ENCODE data around the gene GALNT2. TPM values are rescaled to one million over a fixed set of nuclear protein-coding genes. Genes with fewer than 3 reads are reported as not detected.
A peak's percentile ranks its signal among the peaks of the same experiment; 100 is the strongest.

GALNT2 gene
- total and polyA plus RNA-seq, 3 experiments from 2014 or later, result 15.7 to 69.0 (median 65.6) TPM

GRCh38 chr1:230265200-230266115, 198.4 kb downstream of the GALNT2 start:
- Mint-ChIP-seq H3K27ac (no peak overlapping the region), H3K4me3 (no peak overlapping the region), H3K9me3 (no peaks in the 10 kb centered on the region), H3K36me3 (peaks cover 0 to 72% (median 18%) of the 10 kb centered on the region in 3 donors), H3K4me1 (peaks cover 5 to 15% (median 7%) of the 10 kb centered on the region in 3 donors), H3K27me3 (no peaks in the 10 kb centered on the region)
- Histone ChIP-seq H3K27ac (ENCODE audit: low read depth, low read length) (no peak overlapping the region), H3K4me1 (ENCODE audit: insufficient read depth, low read length) (peaks cover 5% of the 10 kb centered on the region), H3K9me3 (ENCODE audit: low read length) (no peaks in the 10 kb centered on the region), H3K4me3 (ENCODE audit: low read length) (no peak overlapping the region), H3K27me3 (ENCODE audit: insufficient read depth, low read length, poor library complexity, severe bottlenecking) (no peaks in the 10 kb centered on the region), H3K36me3 (ENCODE audit: insufficient read depth, low read length) (peaks cover 22% of the 10 kb centered on the region)
- DNase-seq, result no peak
- ChIA-PET CTCF (no interaction called here), POLR2A (interaction anchor here (0.9 kb wide), 1 partner anchor 38 kb away, joined by 3 read pairs; no protein-coding TSS in a partner anchor)

GRCh38 chr1:230266456-230266855, 199.4 kb downstream of the GALNT2 start:
- no peaks in the 10 kb centered on the region for H3K27me3 ChIP-seq (ENCODE audit: insufficient read depth, low read length, poor library complexity, severe bottlenecking)
- H3K4me1 Mint-ChIP-seq, result peaks cover 14 to 25% (median 17%) of the 10 kb centered on the region in 3 donors
- H3K9me3 Mint-ChIP-seq, result no peaks in the 10 kb centered on the region
- no peak for DNase-seq
- H3K27me3 Mint-ChIP-seq, result no peaks in the 10 kb centered on the region
- ChIA-PET POLR2A (interaction anchor here (0.9 kb wide), 1 partner anchor 39 kb away, joined by 3 read pairs; no protein-coding TSS in a partner anchor), CTCF (no interaction called here)
- peaks cover 22% of the 10 kb centered on the region for H3K36me3 ChIP-seq (ENCODE audit: insufficient read depth, low read length)
- H3K4me3 Mint-ChIP-seq, result no peak overlapping the region
- H3K36me3 Mint-ChIP-seq, result peaks cover 0 to 72% (median 18%) of the 10 kb centered on the region in 3 donors
- peaks cover 11% of the 10 kb centered on the region for H3K4me1 ChIP-seq (ENCODE audit: insufficient read depth, low read length)
- H3K27ac ChIP-seq (ENCODE audit: low read depth, low read length), result no peak overlapping the region
- H3K4me3 ChIP-seq (ENCODE audit: low read length), result no peak overlapping the region
- H3K27ac Mint-ChIP-seq, result no peak overlapping the region
- H3K9me3 ChIP-seq (ENCODE audit: low read length), result no peaks in the 10 kb centered on the region

- H3K4me1 Mint-ChIP-seq, result peaks cover 17 to 25% (median 19%) of the 10 kb centered on the region in 3 donors
- H3K9me3 ChIP-seq (ENCODE audit: low read length), result no peaks in the 10 kb centered on the region
- no peaks in the 10 kb centered on the region for H3K27me3 Mint-ChIP-seq
- no peak overlapping the region for H3K27ac ChIP-seq (ENCODE audit: low read depth, low read length)
- ChIA-PET CTCF (interaction anchor here (0.9 kb wide), 1 partner anchor 16 kb away, joined by 3 read pairs; no protein-coding TSS in a partner anchor), POLR2A (no interaction called here)
- peaks cover 0 to 63% (median 17%) of the 10 kb centered on the region in 3 donors for H3K36me3 Mint-ChIP-seq
- peak overlapping the region in 1 of 8 donors; percentile 14 for H3K27ac Mint-ChIP-seq
- H3K4me1 ChIP-seq (ENCODE audit: insufficient read depth, low read length), result peaks cover 11% of the 10 kb centered on the region
- no peaks in the 10 kb centered on the region for H3K9me3 Mint-ChIP-seq
- H3K36me3 ChIP-seq (ENCODE audit: insufficient read depth, low read length), result peaks cover 22% of the 10 kb centered on the region
- H3K4me3 ChIP-seq (ENCODE audit: low read length), result no peak overlapping the region
- no peak for DNase-seq
- H3K27me3 ChIP-seq (ENCODE audit: insufficient read depth, low read length, poor library complexity, severe bottlenecking), result no peaks in the 10 kb centered on the region
- no peak overlapping the region for H3K4me3 Mint-ChIP-seq
Measured at GRCh38 chr1:230267338-230268065, 200.5 kb downstream of the GALNT2 start.

- DNase-seq, result no peak
- ChIA-PET CTCF (no interaction called here), POLR2A (no interaction called here)
- Histone ChIP-seq H3K4me1 (ENCODE audit: insufficient read depth, low read length) (peaks cover 11% of the 10 kb centered on the region), H3K4me3 (ENCODE audit: low read length) (no peak overlapping the region), H3K9me3 (ENCODE audit: low read length) (no peaks in the 10 kb centered on the region), H3K27ac (ENCODE audit: low read depth, low read length) (no peak overlapping the region), H3K27me3 (ENCODE audit: insufficient read depth, low read length, poor library complexity, severe bottlenecking) (no peaks in the 10 kb centered on the region), H3K36me3 (ENCODE audit: insufficient read depth, low read length) (peaks cover 19% of the 10 kb centered on the region)
- Mint-ChIP-seq H3K9me3 (no peaks in the 10 kb centered on the region), H3K27ac (peak overlapping the region in 1 of 8 donors; percentile 33), H3K4me3 (no peak overlapping the region), H3K27me3 (no peaks in the 10 kb centered on the region), H3K4me1 (peaks cover 24 to 32% (median 26%) of the 10 kb centered on the region in 3 donors), H3K36me3 (peaks cover 0 to 53% (median 15%) of the 10 kb centered on the region in 3 donors)
Measured at GRCh38 chr1:230268371-230269170, 201.5 kb downstream of the GALNT2 start.

GRCh38 chr1:230270185-230270558, 203.1 kb downstream of the GALNT2 start:
- DNase-seq, result no peak
- H3K27ac Mint-ChIP-seq, result peak overlapping the region in 7 of 8 donors; percentile 15 to 86 (median 32)
- no peak overlapping the region for H3K27ac ChIP-seq (ENCODE audit: low read depth, low read length)
- no peaks in the 10 kb centered on the region for H3K9me3 Mint-ChIP-seq
- H3K36me3 ChIP-seq (ENCODE audit: insufficient read depth, low read length), result peaks cover 5% of the 10 kb centered on the region
- H3K4me1 ChIP-seq (ENCODE audit: insufficient read depth, low read length), result peaks cover 11% of the 10 kb centered on the region
- ChIA-PET POLR2A (no interaction called here), CTCF (interaction anchor here (0.6 to 1.3 kb wide), 2 partner anchors 8 to 1607 kb away, joined by 3 read pairs; no protein-coding TSS in a partner anchor)
- peaks cover 0 to 46% (median 9%) of the 10 kb centered on the region in 3 donors for H3K36me3 Mint-ChIP-seq
- peak overlapping the region in 5 of 7 donors; percentile 13 to 63 (median 28) for H3K4me3 Mint-ChIP-seq
- H3K4me3 ChIP-seq (ENCODE audit: low read length), result no peak overlapping the region
- no peaks in the 10 kb centered on the region for H3K9me3 ChIP-seq (ENCODE audit: low read length)
- no peaks in the 10 kb centered on the region for H3K27me3 ChIP-seq (ENCODE audit: insufficient read depth, low read length, poor library complexity, severe bottlenecking)
- peaks cover 33 to 41% (median 37%) of the 10 kb centered on the region in 3 donors for H3K4me1 Mint-ChIP-seq
- no peaks in the 10 kb centered on the region for H3K27me3 Mint-ChIP-seq

GRCh38 chr1:230270559-230271281, 203.7 kb downstream of the GALNT2 start:
- no peaks in the 10 kb centered on the region for H3K27me3 Mint-ChIP-seq
- Histone ChIP-seq H3K27ac (ENCODE audit: low read depth, low read length) (no peak overlapping the region), H3K27me3 (ENCODE audit: insufficient read depth, low read length, poor library complexity, severe bottlenecking) (no peaks in the 10 kb centered on the region), H3K36me3 (ENCODE audit: insufficient read depth, low read length) (peaks cover 3% of the 10 kb centered on the region), H3K9me3 (ENCODE audit: low read length) (no peaks in the 10 kb centered on the region), H3K4me3 (ENCODE audit: low read length) (no peak overlapping the region), H3K4me1 (ENCODE audit: insufficient read depth, low read length) (peaks cover 11% of the 10 kb centered on the region)
- peaks cover 33 to 41% (median 37%) of the 10 kb centered on the region in 3 donors for H3K4me1 Mint-ChIP-seq
- ChIA-PET CTCF (interaction anchor here (0.6 to 1.3 kb wide), 2 partner anchors 7 to 1608 kb away, joined by 3 read pairs; no protein-coding TSS in a partner anchor), POLR2A (no interaction called here)
- DNase-seq, result no peak
- no peaks in the 10 kb centered on the region for H3K9me3 Mint-ChIP-seq
- H3K4me3 Mint-ChIP-seq, result peak overlapping the region in 6 of 7 donors; percentile 13 to 63 (median 36)
- H3K36me3 Mint-ChIP-seq, result peaks cover 0 to 42% (median 8%) of the 10 kb centered on the region in 3 donors
- peak overlapping the region in 7 of 8 donors; percentile 15 to 86 (median 32) for H3K27ac Mint-ChIP-seq
